Astrocyte (in vitro differentiated cells and primary cell): ENCODE results near the gene MFSD6. TPM values are rescaled to one million over a fixed set of nuclear protein-coding genes. Genes with fewer than 3 reads are reported as not detected.

Experiments
- DNase-seq: peaks from one replicate; pipeline ENCODE4 v3.0.0-alpha.2; 2010; ENCODE audit warnings: low read depth
- FAIRE-seq: peaks from 2 replicates; lab custom pipeline; 2011; peaks lifted over from hg19 to GRCh38; lab: Jason Lieb, UNC
- H2AFZ ChIP-seq: 2 replicates; pipeline ENCODE4 v1.6.0; 2012; ENCODE audit warnings: low read depth, low read length, inconsistent platforms
- H3K27ac ChIP-seq: 2 replicates; pipeline ENCODE4 v1.5.1; 2011; ENCODE audit warnings: low read depth, low read length, inconsistent platforms
- H3K27me3 ChIP-seq: 2 replicates; pipeline ENCODE4 v1.6.0; 2011; ENCODE audit warnings: low read length, inconsistent platforms; ENCODE audit not compliant: insufficient read depth
- H3K36me3 ChIP-seq: 2 replicates; pipeline ENCODE4 v1.5.1; 2011; ENCODE audit warnings: low read length, inconsistent platforms; ENCODE audit not compliant: insufficient read depth
- H3K4me1 ChIP-seq: 2 replicates; pipeline ENCODE4 v1.5.1; 2011; ENCODE audit warnings: low read length, inconsistent platforms; ENCODE audit not compliant: insufficient read depth
- H3K4me2 ChIP-seq: 2 replicates; pipeline ENCODE4 v1.6.0; 2012; ENCODE audit warnings: low read length, inconsistent platforms
- H3K4me3 ChIP-seq: 2 replicates; pipeline ENCODE4 v1.5.1; 2011; ENCODE audit warnings: low read depth, mild to moderate bottlenecking, low read length, inconsistent platforms; ENCODE audit not compliant: insufficient read depth
- H3K79me2 ChIP-seq: 2 replicates; pipeline ENCODE4 v1.6.0; 2012; ENCODE audit warnings: mild to moderate bottlenecking, low read length, inconsistent platforms; ENCODE audit not compliant: insufficient read depth
- H3K9ac ChIP-seq: 2 replicates; pipeline ENCODE4 v1.6.0; 2012; ENCODE audit warnings: mild to moderate bottlenecking, low read length, inconsistent platforms
- H3K9me3 ChIP-seq: 2 replicates; pipeline ENCODE4 v1.5.1; 2012; ENCODE audit warnings: low read depth, mild to moderate bottlenecking, low read length, inconsistent platforms; ENCODE audit not compliant: insufficient read depth
- H4K20me1 ChIP-seq: 2 replicates; pipeline ENCODE4 v1.6.0; 2012; ENCODE audit warnings: low read length, inconsistent platforms; ENCODE audit not compliant: insufficient read depth
- H3K27ac Mint-ChIP-seq: one replicate; pipeline ENCODE4 v1.8.0; 2021; ENCODE audit warnings: mild to moderate bottlenecking, mixed read lengths; ENCODE audit not compliant: unreplicated experiment
- H3K27me3 Mint-ChIP-seq: one replicate; pipeline ENCODE4 v1.8.0; 2021; ENCODE audit warnings: low read depth, mixed read lengths; ENCODE audit not compliant: unreplicated experiment
- H3K36me3 Mint-ChIP-seq: one replicate; pipeline ENCODE4 v1.8.0; 2021; ENCODE audit warnings: low read depth, mixed read lengths; ENCODE audit not compliant: unreplicated experiment
- H3K4me1 Mint-ChIP-seq: one replicate; pipeline ENCODE4 v1.8.0; 2021; ENCODE audit warnings: low read depth, mixed read lengths; ENCODE audit not compliant: unreplicated experiment
- H3K4me3 Mint-ChIP-seq: one replicate; pipeline ENCODE4 v1.8.0; 2021; ENCODE audit warnings: mild to moderate bottlenecking, moderate library complexity, mixed read lengths; ENCODE audit not compliant: unreplicated experiment
- H3K9me3 Mint-ChIP-seq: one replicate; pipeline ENCODE4 v1.8.0; 2021; ENCODE audit warnings: mild to moderate bottlenecking, mixed read lengths; ENCODE audit not compliant: unreplicated experiment
- EZH2 ChIP-seq: IDR thresholded peaks from 2 replicates; pipeline ENCODE4 v1.6.1; 2012; ENCODE audit warnings: mild to moderate bottlenecking, low read length, inconsistent platforms; ENCODE audit not compliant: insufficient read depth
- total RNA-seq: library from RNA; stranded (reverse); gene quantifications from 2 replicates; pipeline ENCODE4 v1.2.1, GENCODE V29; 2021
- TF ChIP-seq, protein P1 (sequence below): IDR thresholded peaks from 2 replicates; pipeline ENCODE4 v1.5.1; 2011; ENCODE audit warnings: low read depth, mild to moderate bottlenecking, inconsistent platforms, low read length, moderate library complexity; ENCODE audit not compliant: insufficient read depth

The MFSD6 gene
- total RNA-seq, 1 donor from 2014 or later, result 2.7 TPM

GRCh38 chr2:190530248-190530900 lies 122.2 kb downstream of the MFSD6 start:
- Mint-ChIP-seq H3K27me3 (no peaks in the 10 kb centered on the region), H3K27ac (no peak overlapping the region), H3K9me3 (no peaks in the 10 kb centered on the region), H3K4me3 (no peak overlapping the region), H3K4me1 (peaks cover 8% of the 10 kb centered on the region), H3K36me3 (peaks cover 2% of the 10 kb centered on the region)
- Histone ChIP-seq H3K36me3 (no peaks in the 10 kb centered on the region), H3K9me3 (no peaks in the 10 kb centered on the region), H3K4me1 (peaks cover 20% of the 10 kb centered on the region), H3K4me2 (no peak overlapping the region), H3K4me3 (no peak overlapping the region), H2AFZ (no peak overlapping the region), H4K20me1 (no peaks in the 10 kb centered on the region), H3K27ac (no peak overlapping the region), H3K9ac (no peak overlapping the region), H3K27me3 (no peaks in the 10 kb centered on the region), H3K79me2 (no peaks in the 10 kb centered on the region)
- FAIRE-seq, result no peak
- DNase-seq, result peak; percentile 94
- TF ChIP-seq EZH2, result no peak
- TF ChIP-seq, protein P1, sequence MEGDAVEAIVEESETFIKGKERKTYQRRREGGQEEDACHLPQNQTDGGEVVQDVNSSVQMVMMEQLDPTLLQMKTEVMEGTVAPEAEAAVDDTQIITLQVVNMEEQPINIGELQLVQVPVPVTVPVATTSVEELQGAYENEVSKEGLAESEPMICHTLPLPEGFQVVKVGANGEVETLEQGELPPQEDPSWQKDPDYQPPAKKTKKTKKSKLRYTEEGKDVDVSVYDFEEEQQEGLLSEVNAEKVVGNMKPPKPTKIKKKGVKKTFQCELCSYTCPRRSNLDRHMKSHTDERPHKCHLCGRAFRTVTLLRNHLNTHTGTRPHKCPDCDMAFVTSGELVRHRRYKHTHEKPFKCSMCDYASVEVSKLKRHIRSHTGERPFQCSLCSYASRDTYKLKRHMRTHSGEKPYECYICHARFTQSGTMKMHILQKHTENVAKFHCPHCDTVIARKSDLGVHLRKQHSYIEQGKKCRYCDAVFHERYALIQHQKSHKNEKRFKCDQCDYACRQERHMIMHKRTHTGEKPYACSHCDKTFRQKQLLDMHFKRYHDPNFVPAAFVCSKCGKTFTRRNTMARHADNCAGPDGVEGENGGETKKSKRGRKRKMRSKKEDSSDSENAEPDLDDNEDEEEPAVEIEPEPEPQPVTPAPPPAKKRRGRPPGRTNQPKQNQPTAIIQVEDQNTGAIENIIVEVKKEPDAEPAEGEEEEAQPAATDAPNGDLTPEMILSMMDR, result no peak

GRCh38 chr2:190532581-190532980 lies 124.4 kb downstream of the MFSD6 start:
- Histone ChIP-seq H3K36me3 (no peaks in the 10 kb centered on the region), H3K9ac (no peak overlapping the region), H3K4me2 (no peak overlapping the region), H3K27me3 (no peaks in the 10 kb centered on the region), H3K27ac (no peak overlapping the region), H3K79me2 (no peaks in the 10 kb centered on the region), H2AFZ (no peak overlapping the region), H3K4me3 (no peak overlapping the region), H3K4me1 (peaks cover 22% of the 10 kb centered on the region), H3K9me3 (no peaks in the 10 kb centered on the region), H4K20me1 (no peaks in the 10 kb centered on the region)
- Mint-ChIP-seq H3K27me3 (no peaks in the 10 kb centered on the region), H3K4me3 (no peak overlapping the region), H3K9me3 (peaks cover 5% of the 10 kb centered on the region), H3K4me1 (peaks cover 8% of the 10 kb centered on the region), H3K27ac (no peak overlapping the region), H3K36me3 (peaks cover 4% of the 10 kb centered on the region)
- FAIRE-seq (no peak), DNase-seq (no peak)
- TF ChIP-seq EZH2, result no peak
- TF ChIP-seq, protein P1, result no peak
